ENCODE data around the gene SLCO2B1.

The SLCO2B1 gene

GRCh38 chr11:75254326-75254725 is 103.4 kb downstream of the SLCO2B1 start:
- no peak for DNase-seq (ENCODE audit: low spot score)

All from D341Med (cell line).